DMS53 treated with DMSO at 0.1 percent for 48 hours (cell line): ENCODE data around the gene CDC14A.
"Not testable (repeated sequence)": the region's sequence is repeated elsewhere in the genome, so short reads cannot be mapped to it uniquely, and the experiment has no call there.

Source experiments
- DNase-seq: peaks from one replicate; lab custom pipeline; 2025; ENCODE audit not compliant: unreplicated experiment; lab: John Stamatoyannopoulos, UW

Gene CDC14A

DNA sequence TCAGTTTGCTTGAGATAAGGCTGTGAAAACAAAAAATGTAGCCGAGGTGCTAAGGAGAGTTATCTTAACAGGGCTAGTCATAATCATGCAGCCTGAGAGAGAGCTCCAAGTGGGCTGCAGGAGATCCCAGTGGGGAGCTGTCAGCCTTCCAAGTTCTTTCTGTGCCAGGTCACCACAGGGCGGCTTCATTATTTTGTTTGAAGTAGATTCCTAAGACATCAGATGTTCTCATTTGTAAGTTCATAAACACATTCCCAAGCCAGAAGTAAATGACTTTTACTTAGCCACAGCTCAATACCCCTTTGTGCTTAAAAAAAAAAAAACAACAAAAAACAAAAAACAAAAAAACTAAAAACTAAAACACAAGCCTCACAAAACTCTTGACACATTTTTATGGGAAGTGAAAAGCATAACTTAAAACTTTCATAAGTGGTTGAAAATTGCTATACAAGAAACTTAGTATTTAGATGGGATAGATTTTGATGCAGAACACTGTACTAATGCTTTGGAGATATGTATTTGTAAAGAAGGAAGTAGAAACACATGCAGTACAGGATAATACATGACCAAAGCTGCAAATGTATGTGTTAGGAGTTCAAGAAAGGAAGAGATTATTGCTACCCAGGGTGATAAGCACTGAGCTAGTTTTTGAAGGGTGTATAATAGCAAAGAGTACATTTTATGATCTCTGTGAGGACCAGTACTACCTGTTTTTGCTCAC is 8.6 kb downstream of the CDC14A start:
- DNase-seq: no peak

DNA sequence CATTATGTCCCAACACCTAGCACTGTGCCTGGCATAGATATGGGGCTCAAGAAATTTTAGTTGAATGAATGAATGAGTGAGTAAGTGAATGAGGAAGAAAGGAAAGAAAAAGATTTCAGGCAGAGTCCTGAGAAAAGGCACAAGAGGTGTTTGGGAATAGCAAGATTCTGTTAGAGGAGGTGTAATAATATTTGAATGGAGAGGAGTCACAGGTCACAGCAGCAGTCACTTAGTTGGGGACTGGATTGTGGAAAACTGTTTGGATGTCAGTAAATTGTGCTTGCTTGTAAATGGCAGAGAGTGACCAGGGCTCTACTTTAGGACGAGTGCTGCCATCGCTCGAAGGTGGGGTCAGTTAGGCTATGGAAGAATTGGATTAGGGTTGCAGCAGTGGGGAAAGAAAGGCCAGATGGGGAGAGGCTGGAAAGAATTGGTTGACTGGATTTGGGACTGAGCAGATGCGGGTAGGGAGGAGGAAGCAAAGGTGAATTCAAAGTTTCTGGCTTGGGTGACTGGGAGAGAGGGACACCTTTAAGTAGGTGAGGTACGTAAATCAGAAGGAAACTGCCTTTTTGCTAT is 9.3 kb downstream of the CDC14A start:
- no peak for DNase-seq

DNA sequence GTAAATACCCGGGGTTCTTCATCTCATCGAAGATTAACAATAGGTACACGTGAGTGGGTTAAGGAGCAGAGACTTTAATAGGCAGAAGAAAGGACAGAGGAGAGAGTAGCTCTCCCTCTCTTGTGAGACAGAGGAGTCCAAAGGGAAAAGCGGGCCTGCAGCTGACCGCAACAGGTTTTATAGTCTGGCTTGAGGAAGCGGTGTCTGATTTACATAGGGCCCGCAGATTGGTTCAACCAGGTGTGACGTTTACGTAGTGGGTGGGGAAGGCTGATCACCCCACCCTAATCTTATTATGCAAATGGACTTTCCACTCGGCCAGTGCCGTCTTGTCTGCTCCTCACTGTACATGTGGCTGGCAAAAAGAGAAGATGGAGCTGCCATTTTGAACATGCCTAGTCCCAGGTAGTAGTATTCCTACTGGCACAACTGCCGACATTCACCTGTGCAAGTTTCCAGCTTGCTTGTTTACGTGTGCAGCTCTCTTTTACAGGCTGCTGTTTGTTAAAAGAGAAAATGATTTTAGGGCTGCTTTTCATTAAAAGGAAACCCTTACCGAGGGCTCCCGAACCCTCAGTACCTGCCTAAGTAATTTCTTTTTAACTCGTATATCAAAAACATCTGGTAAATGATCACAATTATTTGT is 10.6 kb downstream of the CDC14A start:
- no peak for DNase-seq

DNA sequence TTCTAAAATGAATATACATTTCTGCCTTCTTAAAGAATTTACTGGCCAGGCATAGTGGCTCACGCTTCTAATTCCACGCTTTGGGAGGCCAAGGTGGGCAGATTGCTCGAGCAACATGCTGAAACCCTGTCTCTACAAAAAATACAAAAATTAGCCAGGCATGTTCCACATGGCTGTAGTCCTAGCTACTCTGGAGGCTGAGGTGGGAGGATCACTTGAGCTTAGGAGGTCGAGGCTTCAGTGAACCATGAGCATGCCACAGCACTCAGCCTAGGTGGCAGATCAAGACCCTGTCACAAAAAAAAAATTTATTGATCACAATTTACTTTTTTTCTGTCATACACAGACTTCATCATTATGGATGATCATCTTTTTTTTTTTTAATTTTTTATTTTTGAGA is 11.5 kb downstream of the CDC14A start:
- DNase-seq: no peak

DNA sequence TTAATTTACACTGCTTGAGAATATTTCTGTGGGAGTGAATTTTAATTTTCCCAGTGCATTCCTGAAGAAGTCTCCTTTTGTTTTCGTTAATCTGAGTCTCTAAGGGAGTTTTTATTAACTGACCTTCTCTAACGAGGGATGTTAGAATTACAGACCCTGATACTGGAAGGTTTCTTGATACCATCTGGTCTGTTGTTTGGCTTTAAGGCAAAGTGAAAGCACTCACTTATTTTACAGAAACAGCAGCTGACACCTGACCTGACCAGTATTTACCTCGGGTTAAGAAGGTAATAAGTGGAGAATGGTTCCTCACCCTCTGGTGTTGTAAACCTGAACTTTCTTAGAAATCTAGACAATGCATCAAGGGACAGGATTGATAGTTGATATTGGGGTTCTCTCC is 12.4 kb downstream of the CDC14A start:
- DNase-seq: no peak

DNA sequence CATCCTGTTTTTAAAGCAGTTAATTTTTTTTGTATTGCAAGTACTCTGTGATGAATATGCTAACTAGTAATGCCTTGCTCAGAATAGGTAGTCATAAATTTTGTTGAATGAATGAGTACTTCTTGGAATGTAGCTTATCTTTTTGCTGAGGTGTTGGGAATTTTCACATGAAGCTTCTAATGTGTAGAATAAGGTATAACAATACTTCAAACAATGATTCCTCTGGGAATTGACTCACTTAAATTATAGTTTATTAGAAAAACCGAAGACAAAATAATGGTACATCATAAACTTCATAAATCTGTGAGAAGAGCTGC is 13.9 kb downstream of the CDC14A start:
- DNase-seq: no peak

DNA sequence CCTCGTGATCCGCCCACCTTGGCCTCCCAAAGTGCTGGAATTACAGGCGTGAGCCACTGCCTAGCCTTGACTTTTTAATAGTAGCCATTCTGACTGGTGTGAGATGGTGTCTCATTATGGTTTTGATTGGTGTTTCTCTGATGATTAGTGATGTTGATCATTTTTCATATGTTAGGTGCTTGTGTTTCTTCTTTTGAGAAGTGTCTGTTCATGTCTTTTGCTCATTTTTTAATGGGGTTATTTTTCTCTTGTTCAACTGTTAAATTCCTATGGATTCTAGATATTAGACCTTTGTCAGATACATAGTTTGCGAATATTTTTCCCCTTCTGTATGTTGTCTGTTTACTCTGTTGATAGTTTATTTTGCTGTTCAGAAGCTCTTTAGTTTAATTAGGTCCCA is 17.0 kb downstream of the CDC14A start:
- not testable (repeated sequence) for DNase-seq

DNA sequence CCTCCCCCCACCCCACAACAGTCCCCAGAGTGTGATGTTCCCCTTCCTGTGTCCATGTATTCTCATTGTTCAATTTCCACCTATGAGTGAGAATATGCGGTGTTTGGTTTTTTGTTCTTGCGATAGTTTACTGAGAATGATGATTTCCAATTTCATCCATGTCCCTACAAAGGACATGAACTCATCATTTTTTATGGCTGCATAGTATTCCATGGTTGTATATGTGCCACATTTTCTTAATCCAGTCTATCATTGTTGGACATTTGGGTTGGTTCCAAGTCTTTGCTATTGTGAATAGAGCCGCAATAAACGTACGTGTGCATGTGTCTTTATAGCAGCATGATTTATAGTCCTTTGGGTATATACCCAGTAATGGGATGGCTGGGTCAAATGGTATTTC is 21.6 kb downstream of the CDC14A start:
- DNase-seq: not testable (repeated sequence)

DNA sequence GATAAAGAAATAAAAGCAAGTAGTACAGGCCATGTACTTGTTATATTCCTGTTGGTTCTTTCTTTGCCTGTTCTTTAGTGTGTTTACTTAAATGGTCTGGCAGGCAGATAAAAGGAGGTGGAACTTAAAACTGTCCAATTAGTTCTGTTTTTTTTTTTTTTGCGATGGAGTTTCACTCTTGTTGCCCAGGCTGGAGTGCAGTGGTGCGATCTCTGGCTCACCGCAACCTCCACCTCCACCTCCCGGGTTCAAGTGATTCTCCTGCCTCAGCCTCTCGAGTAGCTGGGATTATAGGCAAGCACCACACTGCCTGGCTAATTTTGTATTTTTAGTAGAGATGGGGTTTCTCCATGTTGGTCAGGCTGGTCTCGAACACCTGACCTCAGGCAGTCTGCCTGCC is 24.6 kb downstream of the CDC14A start:
- DNase-seq: not testable (repeated sequence)

DNA sequence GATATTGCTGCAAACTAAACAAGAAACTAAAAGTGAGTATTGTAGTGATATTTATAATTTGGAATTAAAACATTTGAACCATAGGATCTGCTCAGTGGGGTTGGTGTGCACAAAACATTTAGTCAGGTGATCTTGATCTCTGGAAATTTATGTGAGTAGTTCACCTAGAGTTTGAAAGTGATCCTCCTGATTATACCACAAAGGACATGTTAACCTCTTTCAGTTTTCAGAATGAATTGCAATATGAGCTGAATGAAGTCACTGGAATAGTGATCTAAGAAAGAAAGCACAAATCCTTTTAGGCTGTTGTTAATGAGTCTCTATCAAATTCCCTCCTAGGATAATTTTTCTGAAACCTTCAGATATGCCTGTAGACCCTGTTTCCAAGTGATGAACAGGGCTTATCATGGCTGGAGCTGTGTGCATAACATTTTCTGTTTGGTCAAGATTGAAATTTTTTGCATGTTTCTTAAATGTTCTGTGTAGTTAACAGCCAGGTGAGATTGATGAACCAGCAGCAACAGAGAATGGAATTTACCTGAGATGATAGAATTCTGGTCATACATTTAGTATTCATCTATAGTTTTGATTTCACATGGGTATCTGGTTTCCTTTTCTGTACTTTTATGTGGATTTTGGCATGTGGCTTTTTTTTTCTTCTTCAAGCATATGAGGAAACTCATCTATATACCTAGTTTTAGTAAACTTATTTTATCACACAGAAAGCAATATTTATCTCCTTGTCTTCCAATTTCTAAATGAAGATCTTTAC is 25.5 kb downstream of the CDC14A start:
- no peak for DNase-seq

DNA sequence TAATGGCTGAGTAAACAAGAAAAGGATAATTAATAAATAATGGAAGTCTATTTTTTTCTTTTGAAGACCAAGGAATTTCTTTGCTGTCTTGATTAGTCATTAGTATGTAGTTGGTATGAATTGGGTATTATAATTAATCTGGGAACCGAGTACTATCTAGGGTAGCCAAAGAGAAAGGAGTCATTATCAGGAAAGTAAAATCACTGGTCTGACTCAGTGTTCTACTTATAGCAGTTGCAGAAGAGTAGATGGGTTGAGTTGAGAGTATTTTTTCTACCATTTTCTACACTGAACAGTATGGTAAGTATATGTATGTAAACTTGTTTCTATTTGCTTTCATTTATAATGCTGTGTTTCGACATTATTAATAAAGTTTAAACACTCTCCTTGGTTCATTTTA is 26.6 kb downstream of the CDC14A start:
- no peak for DNase-seq

DNA sequence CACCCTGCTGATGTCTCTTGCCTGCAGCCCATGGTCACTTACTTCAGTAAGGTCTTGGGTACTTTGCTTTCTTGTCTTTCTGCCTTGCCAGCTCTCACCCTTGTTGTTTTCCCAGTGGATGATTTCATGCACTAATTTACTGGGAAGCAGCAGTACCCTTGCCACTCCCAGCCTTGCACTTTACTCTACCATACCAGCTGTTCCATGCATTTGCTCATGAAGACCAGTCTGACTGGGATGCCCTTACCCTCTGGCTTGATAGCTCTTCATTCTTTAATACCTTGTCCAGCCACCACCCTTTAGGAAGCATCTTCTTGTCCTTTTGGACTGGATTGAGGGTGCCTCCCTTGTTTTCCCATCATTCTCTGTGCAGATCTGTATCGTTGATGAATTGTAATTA is 28.3 kb downstream of the CDC14A start:
- DNase-seq: no peak

DNA sequence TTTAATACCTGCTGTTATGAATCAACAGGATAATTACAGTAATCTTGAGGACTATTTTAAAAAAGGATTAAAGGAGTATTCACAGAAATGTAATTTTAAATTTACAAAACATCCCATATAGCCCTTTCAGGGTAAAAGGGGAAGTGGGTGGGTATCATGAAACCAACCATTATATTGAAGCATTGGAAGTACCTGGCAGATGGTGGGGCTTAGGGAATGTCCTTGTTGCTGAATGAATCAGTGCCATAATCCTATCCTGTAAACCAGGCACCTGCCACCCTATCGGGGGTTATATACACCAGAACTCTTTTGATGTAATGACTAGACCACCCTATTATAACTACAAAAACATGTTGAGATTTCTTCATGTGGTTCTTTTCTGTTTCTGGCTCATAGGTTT is 30.4 kb downstream of the CDC14A start:
- no peak for DNase-seq

DNA sequence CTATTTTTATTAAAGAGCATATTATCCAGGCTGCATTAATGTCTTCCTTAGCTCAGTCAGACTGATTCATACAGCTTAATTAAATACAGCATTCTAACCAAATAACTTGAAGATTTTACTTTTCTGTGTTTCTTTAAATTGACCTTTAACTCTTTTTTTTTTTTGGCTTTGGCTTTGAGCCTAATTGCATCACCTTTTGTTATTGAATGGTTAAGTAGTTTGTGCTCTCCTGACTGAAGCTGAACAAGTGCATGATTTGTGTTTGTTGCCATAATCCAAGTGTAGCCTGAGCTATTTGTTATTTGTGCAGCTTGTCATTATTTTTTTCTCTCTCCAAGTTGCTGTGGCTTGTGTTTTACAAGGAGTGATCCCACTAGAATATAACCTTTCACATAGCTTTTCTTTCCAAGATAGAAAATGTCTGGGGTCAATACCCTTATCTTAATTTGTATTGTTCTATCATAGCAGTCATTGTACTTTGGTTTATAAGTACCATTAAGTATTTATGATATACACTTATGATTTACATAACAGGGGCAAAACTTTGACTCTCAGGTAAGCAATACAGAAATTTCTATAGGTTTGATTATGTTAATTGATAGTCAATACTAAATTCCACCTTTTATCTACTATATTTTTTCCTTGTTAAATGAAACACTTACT is 31.6 kb downstream of the CDC14A start:
- peak; percentile 32 for DNase-seq

DNA sequence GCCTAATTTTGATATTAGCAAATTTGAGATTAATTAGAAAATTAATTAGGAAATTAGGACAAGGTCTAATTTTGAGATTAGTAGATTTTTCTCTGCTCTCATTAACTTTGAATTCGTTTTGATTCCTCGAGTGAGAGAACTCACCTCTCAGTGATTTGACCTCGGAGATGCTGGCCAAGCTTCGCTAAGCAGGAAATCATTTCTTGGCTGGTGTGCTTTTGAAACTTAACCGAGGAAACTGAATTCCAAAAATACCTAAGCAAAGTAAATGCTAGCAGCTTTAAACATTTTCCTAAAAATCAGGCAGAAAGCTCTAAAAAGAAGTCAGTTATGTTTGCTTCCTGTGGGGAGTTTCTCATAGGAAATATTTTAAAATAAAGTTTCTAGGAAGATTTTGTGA is 34.9 kb downstream of the CDC14A start:
- no peak for DNase-seq

DNA sequence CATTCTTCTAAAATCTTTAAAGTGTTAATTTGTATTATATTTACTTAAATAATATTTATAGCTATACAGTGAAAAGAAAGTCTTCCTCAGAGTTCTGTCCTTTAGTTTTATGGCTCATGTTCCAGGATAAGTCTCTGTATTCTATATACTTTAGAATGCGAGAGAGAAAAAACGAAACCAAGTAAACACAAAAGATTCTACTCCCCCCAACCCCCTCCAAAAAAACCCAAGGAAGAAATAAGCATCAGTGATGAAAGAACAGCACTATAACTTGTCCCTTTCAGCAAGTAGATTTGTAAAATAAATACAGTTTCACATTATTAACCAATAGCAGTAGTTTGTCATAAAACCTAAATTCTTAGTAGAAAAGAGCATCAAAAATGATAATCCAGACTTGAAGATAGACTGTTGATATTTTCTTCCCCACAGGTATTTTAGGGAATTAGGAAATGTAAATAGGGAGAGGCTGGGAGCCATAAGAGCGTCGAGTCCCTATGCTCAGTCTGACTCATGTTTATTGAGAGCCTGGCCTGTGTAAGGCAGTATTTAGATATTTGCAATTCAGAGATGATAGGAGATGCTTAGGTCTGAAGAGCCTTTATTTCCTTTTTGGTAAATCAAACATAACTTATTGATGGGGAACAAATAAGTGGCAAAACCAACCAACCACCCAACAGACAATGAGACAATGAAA is 35.5 kb downstream of the CDC14A start:
- DNase-seq: peak; percentile 36

DNA sequence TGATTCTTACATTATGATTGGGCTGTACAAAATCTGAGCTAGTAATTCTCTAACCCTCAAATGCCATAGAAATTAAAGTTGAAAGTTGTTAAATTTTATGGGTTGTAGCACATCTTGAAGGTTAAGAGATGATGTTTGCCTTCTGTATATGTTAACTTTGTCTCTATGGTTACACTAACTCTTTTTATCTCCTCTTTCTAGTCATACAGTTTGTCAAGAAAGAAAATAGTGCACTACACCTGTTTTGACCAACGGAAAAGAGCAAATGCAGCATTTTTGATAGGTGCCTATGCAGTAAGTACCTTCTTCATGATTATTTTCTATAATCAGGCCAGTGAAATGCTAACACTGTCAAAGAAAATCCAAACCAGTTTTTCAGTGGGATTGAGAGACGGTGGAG is 38.2 kb downstream of the CDC14A start:
- DNase-seq: no peak

DNA sequence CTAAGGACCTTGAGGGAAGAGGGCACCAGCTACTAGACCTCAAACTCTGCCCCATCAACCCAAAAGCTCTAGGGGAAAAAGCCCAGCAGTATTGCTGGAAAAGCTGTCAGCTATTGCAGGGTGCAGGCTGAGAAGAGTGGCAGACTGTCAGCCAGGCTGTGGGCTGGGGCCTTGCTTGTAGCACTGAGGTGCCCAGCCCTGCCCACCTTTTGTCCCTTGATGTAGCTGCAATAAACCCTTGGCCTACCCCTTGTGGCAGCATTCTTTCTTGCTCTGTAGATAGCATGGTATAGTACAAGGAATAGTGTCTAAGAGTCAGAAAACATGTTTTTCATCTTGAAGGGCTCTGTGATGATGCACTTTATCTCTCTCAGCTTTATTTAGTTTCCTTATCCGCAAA is 39.4 kb downstream of the CDC14A start:
- no peak for DNase-seq

DNA sequence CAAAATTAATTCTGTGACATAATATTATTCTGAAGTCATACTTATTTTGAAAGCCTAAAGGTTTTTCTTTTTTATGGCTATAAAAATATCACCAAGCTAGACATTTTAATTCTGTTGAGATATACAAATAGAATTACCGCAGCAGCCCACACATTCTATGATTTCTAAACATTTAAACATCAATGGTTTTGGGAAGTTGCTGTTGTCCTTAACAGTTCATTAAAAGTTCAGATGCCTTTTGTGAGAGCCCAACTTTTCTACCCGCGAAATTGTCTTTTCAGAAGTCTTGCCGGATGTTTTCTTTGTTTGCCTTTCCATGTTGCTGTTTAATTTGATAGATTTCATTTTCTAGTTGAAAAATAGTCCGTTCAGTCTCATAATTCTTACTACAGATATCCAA is 40.5 kb downstream of the CDC14A start:
- no peak for DNase-seq

DNA sequence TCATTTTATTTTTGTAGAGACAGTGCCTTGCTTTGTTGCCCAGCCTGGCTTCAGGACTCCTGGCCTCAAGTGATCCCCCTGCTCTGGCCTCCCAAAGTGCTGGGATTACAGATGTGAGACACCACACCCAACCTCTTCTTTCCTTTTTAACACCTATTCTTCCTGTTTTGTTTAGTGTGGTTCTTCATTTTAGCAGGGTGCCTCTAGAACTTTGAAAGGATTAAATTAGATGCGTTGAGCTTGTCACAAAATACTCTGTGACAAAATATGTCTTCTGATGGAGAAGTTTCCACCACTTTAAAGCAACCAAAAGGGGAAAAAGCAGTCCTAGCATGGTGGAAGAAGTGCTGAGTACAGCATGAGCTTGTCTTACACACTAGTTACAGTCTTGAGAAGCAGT is 42.0 kb downstream of the CDC14A start:
- DNase-seq: no peak

DNA sequence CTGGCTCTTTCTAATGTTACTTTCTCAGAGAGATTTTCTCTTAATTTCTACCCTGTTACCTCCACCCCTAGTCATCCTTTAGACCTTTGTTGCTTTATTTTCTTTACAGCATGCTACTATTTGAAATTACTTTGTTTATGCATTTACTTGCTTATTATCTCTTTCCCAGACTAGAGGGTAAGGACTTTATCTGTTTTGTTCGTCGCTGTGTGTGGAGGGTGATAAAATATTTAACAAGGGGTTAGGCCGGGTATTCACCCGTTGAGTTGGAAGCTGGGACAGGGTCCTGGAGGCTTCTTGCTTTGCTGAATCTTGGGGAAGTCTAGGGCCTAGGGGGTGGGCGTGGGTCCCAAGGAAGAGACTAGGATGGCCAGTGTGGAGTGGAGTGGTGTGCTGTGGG is 43.6 kb downstream of the CDC14A start:
- DNase-seq: no peak
